Fibroblast of gingiva (primary cell): ENCODE measurements around the gene AQP6.
A peak's percentile ranks its signal among the peaks of the same experiment; 100 is the strongest.

Source experiments
- DNase-seq: peaks from one replicate; pipeline ENCODE4 v3.0.0-alpha.2; 2011; ENCODE audit warnings: low read depth

The AQP6 gene

DNA sequence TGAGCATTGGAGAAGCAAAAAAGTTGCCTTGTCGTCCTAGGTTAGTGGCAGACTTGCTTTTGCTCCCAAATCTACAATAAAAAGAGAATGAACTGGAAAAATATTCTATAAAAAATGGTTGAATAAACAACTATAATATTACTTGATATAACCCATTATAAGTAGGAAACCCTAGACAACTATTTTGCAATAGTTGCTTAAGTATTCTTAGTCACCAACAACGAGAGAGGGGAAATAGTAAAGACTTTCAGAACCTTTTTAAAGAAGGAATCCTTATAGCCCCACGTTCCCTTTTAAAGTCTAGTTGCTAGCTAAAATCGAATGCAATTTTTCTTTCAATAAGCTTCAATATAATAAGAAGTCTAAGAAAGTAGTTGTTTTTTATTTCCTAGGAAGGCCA lies 17.5 kb downstream of the AQP6 start:
- peak; percentile 76 for DNase-seq

DNA sequence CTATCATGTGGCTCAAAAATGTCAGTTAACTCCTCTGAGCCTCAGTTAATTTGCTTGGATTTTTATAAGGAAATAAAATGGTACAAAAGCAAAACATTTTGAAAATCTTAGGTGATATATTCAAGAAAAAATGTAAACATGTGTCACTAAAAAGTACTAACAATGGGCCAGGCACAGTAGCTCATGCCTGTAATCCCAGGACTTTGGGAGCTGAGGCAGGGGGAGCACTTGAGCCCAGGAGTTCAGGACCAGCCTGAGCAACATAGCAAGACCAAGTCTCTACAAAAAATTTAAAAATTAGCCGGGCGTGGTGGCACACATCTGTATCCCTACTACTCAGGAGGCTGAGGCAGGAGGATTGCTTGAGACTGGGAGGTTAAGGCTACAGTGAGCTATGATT lies 25.7 kb downstream of the AQP6 start:
- no peak for DNase-seq

DNA sequence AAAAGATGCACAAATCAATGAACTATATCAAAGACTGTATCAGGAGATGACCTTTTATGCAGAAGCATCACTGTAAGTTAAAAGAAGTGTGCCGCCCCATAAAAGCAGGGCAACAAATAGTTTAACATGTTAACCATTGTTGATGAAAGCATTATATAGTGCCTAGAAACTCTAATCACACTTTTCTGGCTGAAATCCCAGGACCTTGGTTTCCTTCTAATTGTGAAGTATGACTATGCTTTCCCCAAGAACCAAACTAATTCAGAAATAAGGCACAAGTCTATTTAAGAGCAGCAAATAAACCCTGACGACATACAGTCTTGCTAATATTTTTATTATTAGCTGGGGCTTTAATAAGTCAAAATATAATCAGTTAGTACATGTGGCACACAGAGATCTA lies 30.8 kb downstream of the AQP6 start:
- DNase-seq, result peak; percentile 12

DNA sequence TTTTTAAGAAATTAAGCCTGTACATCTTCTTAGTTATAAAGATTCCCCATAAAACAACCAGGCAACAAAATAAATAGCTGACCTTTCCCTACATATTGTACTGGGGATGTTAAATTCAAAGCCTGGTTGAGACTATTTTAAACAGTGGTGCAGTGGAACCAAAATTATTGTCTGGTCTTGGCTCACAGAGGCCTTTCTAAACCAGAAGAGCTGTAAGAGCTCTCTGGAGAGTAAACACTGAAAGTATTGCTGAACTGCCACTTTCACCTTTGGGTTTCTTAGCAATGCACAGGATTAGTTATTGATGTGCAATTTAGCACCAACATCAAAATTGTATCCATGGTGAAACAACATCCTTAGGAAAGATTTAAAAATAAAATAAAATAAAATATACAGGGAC lies 31.9 kb downstream of the AQP6 start:
- DNase-seq, result peak; percentile 13

DNA sequence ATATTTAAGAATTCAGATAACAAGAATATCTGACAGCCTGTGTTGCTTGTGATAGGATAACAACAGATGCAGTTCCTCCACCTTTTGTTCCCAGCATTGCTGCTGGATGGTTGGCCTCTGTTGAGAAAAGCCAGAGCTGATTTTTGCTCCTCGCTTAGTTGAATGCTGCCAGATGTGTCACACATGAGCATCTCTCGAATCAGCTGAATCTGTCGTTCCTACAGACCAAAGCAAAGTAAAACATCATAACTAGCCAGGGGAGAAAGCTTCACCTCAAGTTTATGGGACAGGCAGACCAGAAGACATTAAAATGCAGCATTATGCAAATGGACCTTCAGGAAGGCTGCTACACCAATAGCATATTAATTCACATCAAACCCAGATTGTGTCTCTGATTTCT lies 32.4 kb downstream of the AQP6 start:
- DNase-seq, result no peak

DNA sequence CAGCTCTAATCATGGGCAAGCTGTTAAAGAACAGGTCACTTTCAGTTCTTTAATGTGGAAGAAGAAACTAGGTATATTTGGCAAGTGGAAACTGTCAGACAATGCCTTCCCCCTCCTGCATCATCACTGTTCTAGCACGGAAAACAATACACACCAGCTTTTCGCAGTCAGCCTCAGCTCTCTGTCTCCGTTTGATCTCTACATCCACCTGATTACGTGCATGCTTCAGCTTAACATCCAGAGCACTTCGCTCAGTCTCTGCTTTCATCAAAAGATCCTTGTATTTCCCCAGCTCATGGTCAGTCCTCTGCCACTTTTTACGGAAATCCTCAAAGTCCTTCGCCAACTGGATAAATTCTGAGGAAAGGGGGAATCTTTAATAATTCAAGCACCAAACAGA lies 33.5 kb downstream of the AQP6 start:
- no peak for DNase-seq

DNA sequence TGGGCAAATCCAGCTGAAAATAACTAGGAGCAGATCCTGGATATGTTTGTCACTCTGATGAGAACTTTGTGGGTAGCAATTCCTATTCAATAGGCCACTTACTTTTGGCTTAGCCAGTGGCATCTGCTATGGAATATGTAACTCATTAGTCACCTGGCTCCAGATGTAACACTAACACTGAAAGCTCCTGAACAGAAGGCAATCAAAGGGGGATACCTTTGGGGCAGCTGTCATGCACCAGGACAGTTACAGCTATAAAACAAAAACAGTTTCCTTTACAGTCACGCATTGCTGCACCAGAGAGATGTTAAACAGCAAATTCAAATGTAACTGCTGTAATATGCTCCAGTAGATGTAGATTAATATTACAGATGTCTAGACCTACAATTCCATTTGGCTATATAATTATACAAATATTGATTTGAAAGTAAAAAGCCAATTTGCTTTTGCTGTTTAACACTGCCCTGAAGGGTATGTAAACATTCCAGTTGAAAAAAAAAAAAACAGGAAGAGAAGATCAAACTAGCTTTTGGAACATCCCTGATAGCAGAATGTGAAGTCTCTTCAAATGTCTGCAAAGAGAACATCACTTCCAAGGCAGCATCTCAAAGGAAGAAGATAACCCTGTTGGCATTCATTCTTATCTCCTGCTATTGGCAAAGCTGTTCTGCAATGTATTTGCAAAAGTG lies 34.2 kb downstream of the AQP6 start:
- DNase-seq, result peak; percentile 19

DNA sequence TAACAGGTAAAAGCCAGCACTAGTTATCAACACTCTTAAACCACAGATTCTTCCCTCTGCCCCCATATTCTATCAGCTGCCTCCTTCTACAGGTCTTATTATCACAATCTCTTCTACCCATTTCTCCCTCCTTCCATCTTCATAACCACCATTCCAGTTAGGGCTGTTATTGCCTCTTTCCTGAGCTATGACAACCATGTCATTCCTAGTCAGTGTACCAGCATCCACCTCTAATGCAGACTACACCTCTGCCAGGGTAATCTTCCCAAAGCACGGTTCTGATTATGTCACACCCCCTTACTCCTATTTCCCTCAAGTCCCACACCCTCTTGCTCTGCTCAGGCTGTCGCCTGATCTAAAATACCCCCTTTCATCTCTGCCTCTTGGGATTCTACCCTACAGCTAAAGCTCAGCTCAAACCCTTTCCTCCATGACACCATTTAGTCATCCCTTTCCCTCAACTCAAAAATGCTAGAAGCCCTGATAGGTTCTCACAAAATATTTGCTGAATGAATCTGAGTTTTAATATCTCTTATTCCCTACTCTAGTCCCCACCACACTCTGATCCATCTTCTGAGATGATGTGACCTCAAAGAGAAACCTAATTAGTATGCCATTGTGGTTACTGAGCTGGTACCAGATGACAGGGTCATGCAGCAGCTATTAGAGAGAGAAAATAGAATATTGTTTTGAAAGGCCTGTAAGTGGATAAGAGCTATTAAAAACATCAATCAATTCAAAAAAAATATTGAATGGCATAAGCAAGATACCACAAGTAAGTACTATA lies 40.8 kb downstream of the AQP6 start:
- DNase-seq, result no peak

DNA sequence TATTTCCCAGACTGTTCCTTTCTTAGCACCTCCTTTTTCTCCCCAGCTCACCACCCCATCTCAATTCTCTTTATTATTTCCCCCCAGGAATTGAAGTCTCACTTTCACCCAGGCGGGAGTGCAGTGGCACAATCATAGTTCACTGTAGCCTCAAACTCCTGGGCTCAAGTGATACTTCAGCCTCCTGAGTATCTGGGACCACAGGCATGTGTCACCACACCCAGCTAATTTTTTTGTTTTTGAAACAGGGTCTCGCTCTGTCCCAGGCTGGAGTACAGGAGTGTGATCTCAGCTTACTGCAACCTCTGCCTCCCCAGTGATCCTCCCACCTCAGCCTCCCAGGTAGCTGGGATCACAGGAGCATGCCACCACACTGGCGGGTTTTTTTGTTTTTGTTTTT lies 41.6 kb downstream of the AQP6 start:
- no peak for DNase-seq

DNA sequence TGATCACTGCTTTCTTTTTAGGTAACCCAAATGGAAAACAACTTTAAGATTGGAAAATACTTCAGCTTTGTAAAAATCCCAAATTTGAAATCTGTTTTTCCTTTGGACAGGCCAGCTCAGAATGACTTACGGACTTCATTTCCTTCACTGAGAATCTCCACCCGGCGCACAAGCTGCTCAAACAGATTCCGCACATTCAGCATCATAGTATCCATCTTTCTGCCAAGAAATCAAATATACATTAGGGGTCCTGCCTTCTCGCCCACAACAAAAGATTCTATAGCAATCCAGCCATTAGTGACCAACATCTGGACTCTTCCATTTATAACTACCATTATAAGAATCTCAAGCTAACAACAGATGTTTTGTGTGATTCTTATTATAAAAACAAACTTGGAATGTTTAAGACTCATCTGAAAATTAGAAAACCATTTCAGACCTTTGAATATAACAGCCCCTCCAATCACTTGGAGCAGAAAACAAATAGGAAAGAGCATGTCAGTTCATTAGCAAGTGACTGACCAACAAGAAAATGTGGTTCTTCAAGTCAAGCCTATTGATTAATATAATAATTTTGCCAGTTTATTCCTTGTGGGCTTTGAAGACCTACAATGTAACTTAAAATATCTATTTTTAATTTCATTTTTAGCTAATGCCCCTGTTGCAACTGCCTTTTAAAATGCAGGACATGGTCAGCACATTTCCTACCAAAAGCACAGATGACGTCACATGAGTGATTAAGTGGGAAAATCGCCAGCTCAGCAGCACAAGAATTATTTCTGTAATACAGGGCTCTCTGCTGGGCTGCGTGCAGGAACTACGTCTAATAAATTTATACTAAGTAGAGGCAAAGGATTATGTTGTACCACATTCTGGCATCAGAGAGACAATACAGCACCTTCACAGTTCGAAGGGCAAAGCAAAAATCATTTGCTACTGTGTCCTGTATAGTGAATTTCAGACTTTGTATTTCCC lies 44.0 kb downstream of the AQP6 start:
- peak; percentile 93 for DNase-seq

DNA sequence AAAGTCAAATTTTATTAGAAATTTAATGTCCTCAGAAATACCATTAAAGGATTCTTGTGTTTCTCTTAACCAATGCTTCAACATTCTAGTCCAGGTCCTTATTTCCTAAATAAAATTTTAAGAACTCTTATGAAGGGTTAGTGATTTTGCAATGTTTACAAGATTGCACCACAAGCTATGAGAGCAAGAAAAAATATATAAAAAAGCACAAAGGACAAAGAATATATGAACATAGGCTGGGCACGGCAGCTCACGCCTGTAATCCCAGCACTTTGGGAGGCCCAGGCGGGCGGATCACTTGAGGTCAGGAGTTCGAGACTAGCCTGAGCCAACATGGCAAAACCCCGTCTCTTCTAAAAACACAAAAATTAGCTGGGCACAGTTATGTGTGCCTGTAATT lies 44.9 kb downstream of the AQP6 start:
- peak; percentile 87 for DNase-seq

DNA sequence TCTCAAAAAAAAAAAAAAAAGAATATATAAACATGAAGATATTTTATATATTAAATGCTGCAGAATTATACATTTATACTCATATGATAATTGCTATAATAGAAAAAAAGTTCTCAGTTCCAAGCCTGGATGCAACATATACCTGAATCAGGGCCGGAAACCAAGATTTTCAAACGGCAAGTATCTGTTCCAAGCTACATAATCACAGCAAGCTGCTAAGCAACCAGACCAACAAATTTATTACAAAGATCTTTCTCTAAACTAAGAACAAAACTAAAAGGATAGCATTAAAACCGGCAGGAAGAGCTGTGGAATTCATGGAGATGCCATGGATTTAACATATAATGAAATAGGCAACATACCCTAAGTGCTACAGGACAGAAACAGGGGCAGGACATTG lies 45.4 kb downstream of the AQP6 start:
- peak; percentile 39 for DNase-seq

DNA sequence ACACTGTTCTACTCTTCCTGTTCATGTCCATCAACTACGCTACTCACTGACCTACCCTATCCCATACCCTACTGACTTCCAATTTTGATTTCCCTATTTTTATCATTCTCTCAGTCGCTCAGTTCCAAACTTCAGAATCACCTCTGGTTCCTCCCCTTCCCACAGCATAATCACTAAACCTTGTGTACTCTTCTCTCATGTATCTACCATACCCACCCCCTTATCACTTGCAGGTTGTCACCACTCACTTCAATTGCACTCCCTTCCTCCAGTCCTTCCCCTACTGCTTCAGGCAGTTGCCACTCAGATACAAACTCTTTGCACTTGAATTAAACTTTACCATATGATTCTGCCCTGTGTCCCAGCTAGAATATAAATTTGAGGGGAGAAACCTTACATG lies 46.2 kb downstream of the AQP6 start:
- no peak for DNase-seq

DNA sequence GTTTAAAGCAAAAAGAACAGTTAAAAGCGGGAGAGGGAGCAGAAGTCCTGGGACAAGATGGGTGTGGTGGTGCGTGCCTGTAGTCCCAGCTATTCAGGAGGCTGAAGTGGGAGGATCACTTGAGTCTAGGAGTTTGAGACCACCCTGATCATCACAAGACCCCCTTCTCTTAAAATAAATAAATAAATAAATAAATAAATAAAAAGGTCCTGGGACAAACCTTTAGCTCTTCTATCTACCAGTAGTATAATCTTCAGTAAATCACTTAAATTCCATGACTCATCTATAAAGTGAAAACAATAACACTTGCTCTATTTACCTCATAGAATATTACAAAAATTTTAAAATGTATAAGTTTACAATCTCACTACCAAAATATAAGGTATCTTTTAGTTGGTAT lies 46.8 kb downstream of the AQP6 start:
- DNase-seq, result no peak

DNA sequence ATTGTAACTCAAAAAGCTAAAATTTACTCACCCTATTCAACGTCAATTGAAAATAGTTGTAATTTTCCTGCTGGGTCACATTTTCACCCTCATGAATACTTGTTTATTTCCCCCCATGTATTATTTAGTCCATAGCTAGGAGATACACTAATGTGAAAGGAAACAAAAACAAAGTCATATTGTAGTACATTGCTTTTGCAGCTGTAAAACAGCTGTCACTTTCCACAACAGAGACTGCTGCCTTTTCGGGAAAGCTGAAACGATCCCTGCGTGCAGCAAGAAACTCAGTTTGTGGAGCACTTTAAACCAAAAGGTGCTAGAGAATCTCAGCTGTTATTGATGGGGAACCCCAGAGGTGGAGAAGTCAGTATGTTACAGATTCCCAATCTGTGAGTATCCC lies 48.3 kb downstream of the AQP6 start:
- no peak for DNase-seq

DNA sequence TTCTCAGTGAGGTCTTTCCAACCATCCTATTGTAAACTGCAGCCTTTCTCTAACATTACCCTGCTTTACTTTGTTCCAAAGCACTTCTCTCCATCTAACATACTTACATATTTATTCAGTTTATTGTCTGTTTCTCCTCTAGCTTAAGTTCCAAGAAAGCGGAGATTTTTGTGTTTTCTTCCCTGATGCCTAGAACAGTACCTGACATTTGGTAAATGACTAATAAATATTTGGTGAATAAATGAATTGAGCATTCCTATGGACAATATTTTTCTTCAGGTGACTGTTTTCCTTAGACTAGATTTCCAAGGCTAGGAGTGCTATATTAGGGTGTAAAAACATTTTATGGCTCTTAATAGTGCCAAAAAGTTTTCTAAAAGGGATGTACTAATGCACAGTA lies 50.2 kb downstream of the AQP6 start:
- DNase-seq, result no peak

DNA sequence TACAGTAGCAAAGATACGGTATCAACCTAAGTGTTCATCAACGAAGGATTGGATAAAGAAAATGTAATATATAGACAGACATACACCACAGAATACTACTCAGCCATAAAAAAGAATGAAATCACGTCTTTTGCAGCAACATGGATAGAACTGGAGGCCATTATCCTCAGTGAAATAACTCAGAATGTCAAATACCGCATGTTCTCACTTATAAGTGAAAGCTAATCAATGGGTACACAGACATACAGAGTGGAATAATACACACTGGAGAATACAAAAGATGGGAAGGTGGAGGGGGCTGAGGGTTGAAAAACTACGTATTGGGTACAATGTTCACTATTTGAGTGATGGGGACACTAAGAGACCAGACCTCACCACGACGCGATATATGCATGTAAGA lies 51.5 kb downstream of the AQP6 start:
- no peak for DNase-seq

DNA sequence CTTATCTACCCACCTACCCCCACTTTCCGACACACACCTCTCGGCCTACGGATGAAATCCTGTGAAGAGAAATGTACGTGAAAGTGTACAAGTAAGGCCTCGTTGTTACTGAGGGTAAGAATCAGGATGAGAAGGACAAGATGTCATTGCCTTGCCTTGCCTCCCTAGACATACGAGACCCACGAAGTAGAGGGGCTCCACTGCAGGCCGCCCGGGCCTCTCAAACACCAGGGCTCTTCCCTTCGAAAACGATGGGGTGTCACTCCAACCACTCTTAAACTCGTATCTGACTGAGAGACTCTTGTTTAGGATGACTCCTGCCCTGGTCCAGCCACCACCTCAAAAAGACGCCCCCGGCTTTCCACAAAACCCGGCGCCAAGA lies 52.0 kb downstream of the AQP6 start:
- DNase-seq, result no peak

DNA sequence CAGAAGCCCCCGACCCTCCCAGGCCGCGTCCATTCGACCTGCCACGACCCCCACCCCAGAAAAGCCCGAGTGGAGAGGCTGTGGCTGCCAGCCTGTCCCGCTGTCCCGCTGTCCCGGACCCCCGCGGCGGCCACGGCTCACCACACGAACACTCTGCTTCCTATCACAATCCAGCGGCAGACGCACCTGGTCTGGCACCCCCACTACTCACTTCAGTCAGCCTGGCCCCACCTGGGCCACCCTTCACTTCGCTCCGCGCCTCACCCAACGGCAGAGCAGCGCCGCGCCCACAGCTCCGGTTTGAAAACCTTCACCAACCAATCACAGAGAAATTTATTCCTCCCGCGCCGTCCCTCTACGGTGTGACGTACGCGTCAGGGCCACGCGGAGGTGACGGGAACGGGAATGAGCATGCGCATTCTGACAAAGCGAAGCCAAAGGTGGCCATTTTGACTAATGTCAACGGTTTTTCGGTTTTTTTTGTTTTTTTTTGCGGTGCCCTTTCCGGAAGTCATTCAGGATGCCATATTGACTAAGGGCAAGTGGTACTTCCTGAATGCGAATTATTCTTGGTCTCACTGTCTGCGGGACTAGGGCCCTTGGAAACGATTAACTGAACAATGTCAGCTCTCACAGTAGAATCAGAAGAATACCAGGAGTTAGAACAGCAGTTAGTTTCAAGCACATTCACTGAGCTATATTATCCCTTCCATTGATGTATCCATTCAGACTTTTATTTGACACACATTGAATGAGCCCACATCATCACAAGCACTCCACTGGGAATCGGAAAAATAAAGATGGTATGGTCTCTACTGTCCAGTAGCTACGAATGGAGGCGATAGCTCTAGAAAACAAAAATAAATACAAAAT lies 52.7 kb downstream of the AQP6 start, which contains the start of gene RACGAP1:
Gene RACGAP1, minus strand, starts transcription at position 308 of the 873 bp plus-strand sequence. CDS start 8,779 bp downstream, outside the sequence.
- DNase-seq, result peak; percentile 97

DNA sequence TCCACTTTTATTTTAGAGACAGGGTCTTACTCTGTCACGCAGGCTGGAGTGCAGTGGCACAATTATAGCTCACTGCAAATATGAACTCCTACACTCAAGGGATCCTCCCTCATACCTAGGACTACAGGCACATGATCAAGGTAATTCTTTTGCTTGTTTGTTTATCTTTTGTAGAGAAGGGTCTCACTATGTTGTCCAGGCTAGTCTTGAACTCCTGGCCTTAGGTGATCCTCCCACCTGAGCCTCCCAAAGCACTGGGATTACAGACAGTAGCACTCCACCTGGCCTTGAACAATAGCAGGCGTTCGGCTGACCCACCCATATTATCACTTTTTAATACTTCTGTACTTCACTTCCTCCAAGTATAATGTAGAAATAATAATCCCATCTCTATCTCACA lies 53.9 kb downstream of the AQP6 start:
- no peak for DNase-seq
